ENCODE results near the gene EDIL3. TPM values are rescaled to one million over a fixed set of nuclear protein-coding genes. Genes with fewer than 3 reads are reported as not detected.
"Not testable (repeated sequence)": the region's sequence is repeated elsewhere in the genome, so short reads cannot be mapped to it uniquely, and the experiment has no call there.

Gene EDIL3
- total RNA-seq, 4 donors from 2014 or later: 12.2 to 26.9 (median 16.1) TPM

GRCh38 chr5:84301535-84301934 is 83.1 kb downstream of the EDIL3 start:
- TF ChIP-seq POLR2A (IDR thresholded peaks at IDR 0.05) (no peak), POLR2AphosphoS5 (IDR thresholded peaks at IDR 0.05) (no peak), CTCF (IDR thresholded peaks at IDR 0.05) (no peak), EP300 (IDR thresholded peaks at IDR 0.05) (no peak)
- WGBS, 2 donors (ENCODE audit: low coverage in 1 of 2): 31 to 40% methylated on average over 1 of the region's 1 CpG
- Histone ChIP-seq H3K9me3 (no peaks in the 10 kb centered on the region), H3K36me3 (no peaks in the 10 kb centered on the region), H3K4me1 (no peaks in the 10 kb centered on the region), H3K27ac (no peak overlapping the region), H3K27me3 (no peaks in the 10 kb centered on the region), H3K4me3 (no peak overlapping the region)
- ATAC-seq: no peak

- Histone ChIP-seq H3K36me3 (no peaks in the 10 kb centered on the region), H3K27ac (no peak overlapping the region), H3K4me1 (no peaks in the 10 kb centered on the region), H3K9me3 (no peaks in the 10 kb centered on the region), H3K27me3 (no peaks in the 10 kb centered on the region), H3K4me3 (no peak overlapping the region)
- no peak for ATAC-seq
- TF ChIP-seq CTCF (IDR thresholded peaks at IDR 0.05) (no peak), POLR2A (IDR thresholded peaks at IDR 0.05) (no peak), POLR2AphosphoS5 (IDR thresholded peaks at IDR 0.05) (no peak), EP300 (IDR thresholded peaks at IDR 0.05) (no peak)
- 38 to 63% methylated on average over 1 of the region's 1 CpG for whole genome bisulfite sequencing, 2 donors (ENCODE audit: low coverage in 1 of 2)
These were observed 84.7 kb downstream of the EDIL3 start for GRCh38 chr5:84299959-84300358.

DNA sequence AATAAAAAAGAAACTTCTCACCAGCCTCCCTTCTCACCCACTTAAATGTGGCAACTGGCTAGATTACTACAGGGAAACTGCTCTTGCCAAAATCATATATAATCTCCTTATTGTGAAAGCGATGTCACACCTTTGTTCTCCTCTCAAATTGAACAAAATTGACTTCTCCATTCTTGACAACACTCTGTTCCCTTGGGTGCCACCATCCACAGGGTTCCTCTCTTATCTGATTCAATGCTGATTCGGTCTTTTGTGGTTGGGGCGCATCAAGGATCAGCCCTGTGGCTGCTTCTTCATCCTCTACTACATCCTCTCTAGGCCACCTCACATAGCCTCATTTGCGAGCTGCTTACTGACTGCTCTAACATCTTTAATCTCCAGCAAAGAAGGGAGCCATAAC is 86.1 kb downstream of the EDIL3 start:
- Histone ChIP-seq H3K9me3 (no peaks in the 10 kb centered on the region), H3K36me3 (no peaks in the 10 kb centered on the region), H3K27ac (no peak overlapping the region), H3K27me3 (no peaks in the 10 kb centered on the region), H3K4me3 (no peak overlapping the region), H3K4me1 (no peaks in the 10 kb centered on the region)
- no peak for ATAC-seq
- TF ChIP-seq POLR2A (IDR thresholded peaks at IDR 0.05) (no peak), POLR2AphosphoS5 (IDR thresholded peaks at IDR 0.05) (no peak), CTCF (IDR thresholded peaks at IDR 0.05) (no peak), EP300 (IDR thresholded peaks at IDR 0.05) (no peak)
- WGBS, 2 donors (ENCODE audit: low coverage in 1 of 2): 87 to 100% methylated on average over 2 to 4 of the region's 4 CpGs

GRCh38 chr5:84297641-84298040 is 87.0 kb downstream of the EDIL3 start:
- not testable (repeated sequence) for H3K27me3 ChIP-seq, H3K4me1 ChIP-seq, H3K4me3 ChIP-seq, ATAC-seq, H3K36me3 ChIP-seq, H3K9me3 ChIP-seq, H3K27ac ChIP-seq
- WGBS, 2 donors (ENCODE audit: low coverage in 1 of 2): 52 to 60% methylated on average over 2 to 3 of the region's 4 CpGs

- Histone ChIP-seq H3K27ac (no peak overlapping the region), H3K36me3 (no peaks in the 10 kb centered on the region)
- WGBS, 2 donors (ENCODE audit: low coverage in 1 of 2): 70 to 71% methylated on average over 13 to 14 of the region's 14 CpGs
These were observed 91.7 kb downstream of the EDIL3 start for GRCh38 chr5:84292788-84293653.

DNA sequence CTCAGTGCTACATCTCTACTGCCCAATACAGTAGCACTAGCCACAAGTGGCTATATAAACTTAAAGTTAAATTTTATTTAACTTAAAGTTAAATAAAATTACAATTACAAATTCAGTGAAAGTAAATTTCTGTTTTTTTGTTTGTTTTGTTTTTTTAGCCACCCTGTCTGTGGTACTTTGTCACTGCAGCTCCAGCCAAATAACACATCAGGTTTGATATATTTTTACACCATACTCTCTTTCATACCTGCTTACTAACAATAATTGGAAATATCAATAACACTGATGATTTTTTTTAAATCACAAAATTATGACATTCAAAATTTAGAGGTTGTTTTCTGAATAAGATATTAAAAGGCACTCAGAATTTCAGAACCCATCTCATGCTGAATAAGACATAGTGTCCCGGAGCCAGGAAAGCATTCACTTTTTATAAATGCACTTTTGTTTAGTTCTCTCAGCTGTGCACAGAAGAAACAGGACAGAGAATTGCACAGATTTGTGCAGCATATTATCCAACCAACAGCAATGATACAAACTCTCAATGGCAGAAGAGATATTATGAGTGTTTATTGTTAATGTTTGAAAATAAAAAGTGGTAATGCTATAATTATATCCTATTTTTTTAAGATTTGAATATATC is 92.6 kb downstream of the EDIL3 start:
- Histone ChIP-seq H3K36me3 (no peaks in the 10 kb centered on the region), H3K27ac (no peak overlapping the region), H3K4me1 (no peaks in the 10 kb centered on the region), H3K4me3 (no peak overlapping the region), H3K9me3 (no peaks in the 10 kb centered on the region), H3K27me3 (no peaks in the 10 kb centered on the region)
- no peak for TF ChIP-seq EP300 (IDR thresholded peaks at IDR 0.05)
- no peak for TF ChIP-seq CTCF (IDR thresholded peaks at IDR 0.05)
- no peak for TF ChIP-seq POLR2AphosphoS5 (IDR thresholded peaks at IDR 0.05)
- ATAC-seq: no peak
- WGBS, 2 donors (ENCODE audit: low coverage in 1 of 2): 72% methylated on average over 1 of the region's 1 CpG; no CpG with 5 or more reads in 1 of the 2 donors

More at GRCh38 chr5:84292788-84293653, 91.7 kb downstream of the EDIL3 start:
- Histone ChIP-seq H3K4me1 (no peaks in the 10 kb centered on the region), H3K4me3 (no peak overlapping the region), H3K9me3 (no peaks in the 10 kb centered on the region), H3K27me3 (no peaks in the 10 kb centered on the region)
- no peak for ATAC-seq
- TF ChIP-seq POLR2AphosphoS5 (IDR thresholded peaks at IDR 0.05): no peak

Measured in gastroesophageal sphincter (tissue), 4 donors.